Stomach smooth muscle (tissue), 2 donors: ENCODE measurements around the gene HOXA7.

Experiments used
- H3K27ac ChIP-seq: one replicate; pipeline ENCODE4 v1.7.0; 2013; ENCODE audit warnings: mild to moderate bottlenecking, low read length, inconsistent platforms
- H3K27me3 ChIP-seq, 2 donors: one replicate each; pipeline ENCODE4 v1.7.0; 2013; ENCODE audit warnings: low read length in 2 of 2; ENCODE audit not compliant: insufficient read depth in 2 of 2, control insufficient read depth in 1 of 2
- H3K36me3 ChIP-seq, 2 donors: one replicate each; pipeline ENCODE4 v1.7.0; 2013; ENCODE audit warnings: low read length in 2 of 2; ENCODE audit not compliant: control insufficient read depth in 2 of 2, insufficient read depth in 2 of 2
- H3K4me1 ChIP-seq: one replicate; pipeline ENCODE4 v1.7.0; 2013; ENCODE audit warnings: low read length; ENCODE audit not compliant: control insufficient read depth, insufficient read depth
- H3K4me3 ChIP-seq, 2 donors: one replicate each; pipeline ENCODE4 v1.7.0; 2013; ENCODE audit warnings: low read length in 2 of 2
- H3K9ac ChIP-seq, 2 donors: one replicate each; pipeline ENCODE4 v1.7.0; 2013; ENCODE audit warnings: low read length in 2 of 2, mild to moderate bottlenecking in 1 of 2
- H3K9me3 ChIP-seq, 2 donors: one replicate each; pipeline ENCODE4 v1.7.0; 2013; ENCODE audit warnings: low read length in 2 of 2; ENCODE audit not compliant: control insufficient read depth in 2 of 2
- donor health status: healthy.
- donor health status: Pancreatic carcinoma.

The HOXA7 gene

GRCh38 chr7:27179503-27180430, 23.3 kb upstream of the HOXA7 start:
- no peaks in the 10 kb centered on the region for H3K9me3 ChIP-seq
- no peaks in the 10 kb centered on the region for H3K36me3 ChIP-seq
- H3K27me3 ChIP-seq = peaks cover 88 to 98% of the 10 kb centered on the region in 2 donors
- H3K4me3 ChIP-seq = peak overlapping the region; percentile 12 to 40
- H3K27ac ChIP-seq = no peak overlapping the region
- peaks cover 22% of the 10 kb centered on the region for H3K4me1 ChIP-seq
- H3K9ac ChIP-seq = no peak overlapping the region

- H3K9me3 ChIP-seq = no peaks in the 10 kb centered on the region
- H3K9ac ChIP-seq = no peak overlapping the region
- H3K36me3 ChIP-seq = no peaks in the 10 kb centered on the region
- peaks cover 90 to 98% of the 10 kb centered on the region in 2 donors for H3K27me3 ChIP-seq
- H3K4me1 ChIP-seq = peaks cover 17% of the 10 kb centered on the region
- H3K27ac ChIP-seq = no peak overlapping the region
- H3K4me3 ChIP-seq = no peak overlapping the region
Measured at GRCh38 chr7:27179030-27179429, 22.6 kb upstream of the HOXA7 start.

- Histone ChIP-seq H3K27ac (no peak overlapping the region), H3K4me3 (no peak overlapping the region), H3K36me3 (no peaks in the 10 kb centered on the region), H3K27me3 (peaks cover 84 to 98% of the 10 kb centered on the region in 2 donors), H3K9me3 (no peaks in the 10 kb centered on the region), H3K4me1 (peaks cover 21% of the 10 kb centered on the region), H3K9ac (no peak overlapping the region)
Measured at GRCh38 chr7:27178366-27178765, 21.9 kb upstream of the HOXA7 start.

- H3K27ac ChIP-seq = no peak overlapping the region
- H3K4me1 ChIP-seq = peaks cover 23% of the 10 kb centered on the region
- H3K9ac ChIP-seq = no peak overlapping the region
- no peak overlapping the region for H3K4me3 ChIP-seq
- H3K9me3 ChIP-seq = no peaks in the 10 kb centered on the region
- peaks cover 82 to 98% of the 10 kb centered on the region in 2 donors for H3K27me3 ChIP-seq
- H3K36me3 ChIP-seq = no peaks in the 10 kb centered on the region
Measured at GRCh38 chr7:27177795-27178320, 21.4 kb upstream of the HOXA7 start.

- Histone ChIP-seq H3K9ac (no peak overlapping the region), H3K9me3 (no peaks in the 10 kb centered on the region), H3K36me3 (no peaks in the 10 kb centered on the region), H3K4me3 (no peak overlapping the region), H3K4me1 (peaks cover 26% of the 10 kb centered on the region), H3K27ac (no peak overlapping the region), H3K27me3 (peaks cover 81 to 98% of the 10 kb centered on the region in 2 donors)
Measured at GRCh38 chr7:27176962-27177794, 20.7 kb upstream of the HOXA7 start.

GRCh38 chr7:27176524-27176845, 20.0 kb upstream of the HOXA7 start:
- H3K9ac ChIP-seq = no peak overlapping the region
- H3K4me3 ChIP-seq = no peak overlapping the region
- H3K4me1 ChIP-seq = peaks cover 28% of the 10 kb centered on the region
- H3K27me3 ChIP-seq = peaks cover 82 to 99% of the 10 kb centered on the region in 2 donors
- no peaks in the 10 kb centered on the region for H3K9me3 ChIP-seq
- no peaks in the 10 kb centered on the region for H3K36me3 ChIP-seq
- H3K27ac ChIP-seq = no peak overlapping the region

GRCh38 chr7:27175626-27176523, 19.4 kb upstream of the HOXA7 start:
- Histone ChIP-seq H3K9ac (no peak overlapping the region), H3K4me1 (peaks cover 28% of the 10 kb centered on the region), H3K4me3 (no peak overlapping the region), H3K36me3 (no peaks in the 10 kb centered on the region), H3K27me3 (peaks cover 84 to 100% of the 10 kb centered on the region in 2 donors), H3K27ac (no peak overlapping the region), H3K9me3 (no peaks in the 10 kb centered on the region)

- H3K27me3 ChIP-seq = peaks cover 82 to 100% of the 10 kb centered on the region in 2 donors
- no peak overlapping the region for H3K9ac ChIP-seq
- H3K9me3 ChIP-seq = no peaks in the 10 kb centered on the region
- no peak overlapping the region for H3K4me3 ChIP-seq
- no peak overlapping the region for H3K27ac ChIP-seq
- H3K4me1 ChIP-seq = peaks cover 28% of the 10 kb centered on the region
- H3K36me3 ChIP-seq = no peaks in the 10 kb centered on the region
Measured at GRCh38 chr7:27174874-27175625, 18.6 kb upstream of the HOXA7 start.

GRCh38 chr7:27173956-27174873, 17.7 kb upstream of the HOXA7 start, which contains the start of gene HOXA10:
Gene HOXA10 (minus strand): TSS chr7:27174320. CDS start chr7:27174306, 14 bp downstream.
- peaks cover 26% of the 10 kb centered on the region for H3K4me1 ChIP-seq
- peaks cover 78 to 100% of the 10 kb centered on the region in 2 donors for H3K27me3 ChIP-seq
- H3K4me3 ChIP-seq = peak within 1 kb of the TSS; percentile 25 to 60
- no peaks in the 10 kb centered on the region for H3K9me3 ChIP-seq
- no peak within 1 kb of the TSS for H3K27ac ChIP-seq
- no peaks in the 10 kb centered on the region for H3K36me3 ChIP-seq
- no peak within 1 kb of the TSS for H3K9ac ChIP-seq
